K562 (cell line): ENCODE measurements around the gene RIT1. TPM values are rescaled to one million over a fixed set of nuclear protein-coding genes. Genes with fewer than 3 reads are reported as not detected.

ENCODE experiments used
- ARID1B ChIP-seq: fragments of 450-650 bp; IDR thresholded peaks from 2 replicates; pipeline ENCODE4 v1.6.1; 2016; ENCODE audit warnings: antibody characterized with exemption, mild to moderate bottlenecking, inconsistent platforms
- CBFA2T2 ChIP-seq: fragments of 450-650 bp; conservative IDR thresholded peaks from 2 replicates; pipeline ENCODE4 v1.6.1; 2017; ENCODE audit warnings: mild to moderate bottlenecking
- CBFA2T3 ChIP-seq: fragments of 450-650 bp; IDR thresholded peaks from 2 replicates; pipeline ENCODE4 v1.6.1; 2017
- DMBX1 ChIP-seq: fragments of 250-450 bp; sonication (Bioruptor Pico); IDR thresholded peaks from 2 replicates; pipeline ENCODE4 v1.8.0; 2022; ENCODE audit warnings: inconsistent platforms, mild to moderate bottlenecking, moderate library complexity, borderline replicate concordance
- E2F3 ChIP-seq: fragments of 250-450 bp; sonication (Bioruptor Pico); IDR thresholded peaks from 2 replicates; pipeline ENCODE4 v1.4.0; 2020; ENCODE audit warnings: mild to moderate bottlenecking
- FOXP1 ChIP-seq: sonication (generic); formaldehyde crosslinking; IDR thresholded peaks from 2 replicates; pipeline ENCODE4 v1.8.0; 2022; ENCODE audit warnings: mild to moderate bottlenecking, missing genetic modification reagents
- HDAC2 ChIP-seq: fragments of 450-650 bp; IDR thresholded peaks from 2 replicates; pipeline ENCODE4 v1.6.1; 2016; ENCODE audit warnings: mild to moderate bottlenecking
- HDAC3 ChIP-seq: fragments of 450-650 bp; IDR thresholded peaks from 2 replicates; pipeline ENCODE4 v1.6.1; 2018; ENCODE audit warnings: borderline replicate concordance, mild to moderate bottlenecking, moderate library complexity; ENCODE audit not compliant: partially characterized antibody
- ID3 ChIP-seq, 2 experiments: fragments of 250-450 bp in 1 of 2; fragments of 450-650 bp in 1 of 2; sonication (Bioruptor Pico) in 1 of 2; IDR thresholded peaks; 2 replicates each; pipeline versions ENCODE4 v1.6.1 to v1.8.0; 2016 to 2021; ENCODE audit warnings: mild to moderate bottlenecking in 2 of 2, moderate library complexity in 2 of 2, missing compliant biosample characterization in 1 of 2, missing genetic modification characterization in 1 of 2
- JUND ChIP-seq, 2 experiments: IDR thresholded peaks; 2 replicates in 1 of 2; 3 replicates in 1 of 2; pipeline ENCODE4 v1.6.1; 2011; ENCODE audit warnings: borderline replicate concordance in 2 of 2, low read depth in 2 of 2, low read length in 2 of 2, improper control_type of control experiment in 1 of 2, missing biosample characterization in 1 of 2, missing genetic modification characterization in 1 of 2, missing genetic modification reagents in 1 of 2
- KLF16 ChIP-seq: IDR thresholded peaks from 2 replicates; pipeline ENCODE4 v1.6.1; 2016; ENCODE audit warnings: antibody characterized with exemption
- LEF1 ChIP-seq: fragments of 450-650 bp; IDR thresholded peaks from 2 replicates; pipeline ENCODE4 v1.6.1; 2016; ENCODE audit warnings: mild to moderate bottlenecking
- PHB2 ChIP-seq: fragments of 450-650 bp; IDR thresholded peaks from 2 replicates; pipeline ENCODE4 v1.6.1; 2017; ENCODE audit warnings: low read depth
- PHF21A ChIP-seq: fragments of 450-650 bp; IDR thresholded peaks from 2 replicates; pipeline ENCODE4 v1.6.1; 2017; ENCODE audit warnings: low read depth, borderline replicate concordance
- RBFOX2 ChIP-seq: fragments of 200-400 bp; formaldehyde crosslinking; IDR thresholded peaks from 2 replicates; pipeline ENCODE4 v1.6.1; 2017; ENCODE audit warnings: low read depth, mild to moderate bottlenecking, low read length, moderate library complexity
- RUNX1 ChIP-seq: sonication (generic); IDR thresholded peaks from 2 replicates; pipeline ENCODE4 v1.6.1; 2016; ENCODE audit warnings: antibody characterized with exemption, low read depth
- SOX6 ChIP-seq: fragments of 450-650 bp; IDR thresholded peaks from 2 replicates; pipeline ENCODE4 v1.6.1; 2014; ENCODE audit warnings: mild to moderate bottlenecking
- STAT5A ChIP-seq: IDR thresholded peaks from 2 replicates; pipeline ENCODE4 v1.6.1; 2012; ENCODE audit warnings: low read length, inconsistent platforms, borderline replicate concordance
- TAL1 ChIP-seq: fragments of 450-650 bp; IDR thresholded peaks from 2 replicates; pipeline ENCODE4 v1.6.1; 2016; ENCODE audit warnings: mild to moderate bottlenecking
- TBL1XR1 ChIP-seq, 2 experiments: IDR thresholded peaks; 2 replicates each; pipeline ENCODE4 v1.6.1; 2012; ENCODE audit warnings: improper control_type of control experiment in 2 of 2, low read length in 2 of 2, mild to moderate bottlenecking in 1 of 2
- TCF3 ChIP-seq: sonication (generic); formaldehyde crosslinking; IDR thresholded peaks from 2 replicates; pipeline ENCODE4 v1.4.0; 2020; ENCODE audit warnings: mild to moderate bottlenecking, missing genetic modification reagents
- TEAD4 ChIP-seq, 2 experiments: sonication (generic) in 1 of 2; formaldehyde crosslinking in 1 of 2; IDR thresholded peaks; 2 replicates each; pipeline versions ENCODE4 v1.6.1 to v1.8.0; 2012 to 2022; ENCODE audit warnings: borderline replicate concordance in 1 of 2, inconsistent platforms in 1 of 2, low read length in 1 of 2, mild to moderate bottlenecking in 1 of 2, missing genetic modification reagents in 1 of 2
- TOE1 ChIP-seq, 2 experiments: fragments of 450-650 bp in 1 of 2; sonication (generic) in 1 of 2; formaldehyde crosslinking in 1 of 2; IDR thresholded peaks; 2 replicates each; pipeline versions ENCODE4 v1.7.1 to v1.8.0; 2016 to 2022; ENCODE audit warnings: borderline replicate concordance in 2 of 2, mild to moderate bottlenecking in 2 of 2, antibody characterized with exemption in 1 of 2, inconsistent platforms in 1 of 2, low read depth in 1 of 2, missing genetic modification reagents in 1 of 2, moderate library complexity in 1 of 2
- ZNF24 ChIP-seq: fragments of 450-650 bp; IDR thresholded peaks from 2 replicates; pipeline ENCODE4 v1.6.1; 2016
- ZNF277 ChIP-seq: fragments of 250-450 bp; sonication (Bioruptor Pico); IDR thresholded peaks from 2 replicates; pipeline ENCODE4 v1.8.0; 2022; ENCODE audit warnings: inconsistent platforms, mild to moderate bottlenecking, moderate library complexity, borderline replicate concordance
- ZNF766 ChIP-seq: fragments of 200-800 bp; sonication (Bioruptor generic); conservative IDR thresholded peaks from 2 replicates; pipeline ENCODE4 v1.6.1; 2016; ENCODE audit warnings: missing genetic modification characterization, missing compliant biosample characterization
- ZNF785 ChIP-seq: fragments of 250-450 bp; sonication (Bioruptor Pico); IDR thresholded peaks from 2 replicates; pipeline ENCODE4 v1.4.0; 2020; ENCODE audit warnings: mild to moderate bottlenecking
- polyA plus RNA-seq, 8 experiments: library from polyadenylated mRNA; depleted of rRNA in 4 of 8; stranded (reverse) in 5 of 8; unstranded in 3 of 8; fragments of >200 nt; fragmentation: Nextera tagmentation in 2 of 8; fragmentation: Illumina TruSeq in 1 of 8; extraction: Ambion mirVana in 2 of 8; extraction: Trizol in 1 of 8; gene quantifications; 2 replicates each; pipeline versions ENCODE4 v1.2.1 to v1.2.3, GENCODE V29; 2011 to 2014; ENCODE audit warnings: inconsistent platforms in 1 of 8, missing spikeins in 1 of 8
- total RNA-seq, 7 experiments: library from RNA; depleted of rRNA in 6 of 7; stranded (reverse); fragments of >200 nt in 6 of 7; fragmentation: Illumina TruSeq in 2 of 7; extraction: Trizol in 2 of 7; gene quantifications; 2 replicates each; pipeline versions ENCODE4 v1.2.1 to v1.2.3, GENCODE V29; 2011 to 2021; ENCODE audit warnings: low replicate concordance in 1 of 7
- TF ChIP-seq, protein P1 (sequence below): sonication (generic); formaldehyde crosslinking; IDR thresholded peaks from 2 replicates; pipeline ENCODE4 v1.8.0; 2022; ENCODE audit warnings: mild to moderate bottlenecking, missing genetic modification reagents

RIT1 gene
- total and polyA plus RNA-seq, 9 of the 15 experiments (the other 6 are each of a cell fraction or from before 2014, with no cell fraction given): 13.5 to 57.6 (median 22.9) TPM

DNA sequence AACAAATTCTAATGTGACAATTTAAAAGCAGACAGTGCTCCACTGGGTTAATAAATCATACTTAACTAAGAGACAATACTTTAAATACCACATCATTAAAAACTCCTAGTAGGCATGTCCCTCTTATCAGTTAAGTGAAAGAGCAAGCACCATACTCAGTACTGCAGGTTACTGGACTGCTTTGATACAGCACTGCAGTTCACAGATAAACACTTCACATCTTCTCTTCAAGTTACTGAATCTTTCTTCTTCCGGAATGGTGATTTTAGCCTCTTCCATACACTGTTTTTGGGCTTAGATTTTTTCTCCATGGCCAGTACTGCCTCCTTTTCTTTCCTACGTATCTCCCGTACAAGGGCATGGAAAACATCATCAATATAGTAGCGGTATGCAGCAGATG lies 11.0 kb downstream of the RIT1 start (continued):
- TF ChIP-seq ARID1B (peak; percentile 91), E2F3 (CRISPR knock-in tag) (no peak), TCF3 (CRISPR knock-in tag) (peak; percentile 93), TOE1 (IDR thresholded peaks at IDR 0.05; ENCODE audit: borderline replicate concordance) (no peak), TOE1 (CRISPR knock-in tag; IDR thresholded peaks at IDR 0.05; ENCODE audit: borderline replicate concordance, low read depth) (no peak), HDAC2 (peak; percentile 88), TEAD4 (IDR thresholded peaks at IDR 0.05; ENCODE audit: low read length) (peak; percentile 93), TEAD4 (CRISPR knock-in tag; IDR thresholded peaks at IDR 0.05; ENCODE audit: borderline replicate concordance) (no peak), RBFOX2 (0 out of 2 replicates have a peak, but pooled peaks have one; percentile 24), RUNX1 (no peak), TAL1 (peak; percentile 92), PHB2 (0 out of 2 replicates have a peak, but pooled peaks have one; percentile 26), DMBX1 (CRISPR knock-in tag) (0 out of 2 replicates have a peak, but pooled peaks have one; percentile 23), ZNF785 (no peak), FOXP1 (CRISPR knock-in tag) (no peak), ZNF277 (CRISPR knock-in tag) (no peak), JUND (IDR thresholded peaks at IDR 0.05; ENCODE audit: borderline replicate concordance, low read depth, low read length) (0 out of 2 replicates have a peak, but pooled peaks have one; percentile 10), JUND (tag; IDR thresholded peaks at IDR 0.05; ENCODE audit: borderline replicate concordance, low read depth, low read length) (peak; percentile 24; the same call in 1 of the 3 replicates), ID3 (CRISPR knock-in tag; IDR thresholded peaks at IDR 0.05) (no peak), ID3 (tag; IDR thresholded peaks at IDR 0.05) (peak; percentile 97), CBFA2T2 (peak; percentile 89), HDAC3 (no peak), ZNF24 (0 out of 2 replicates have a peak, but pooled peaks have one; percentile 54), TBL1XR1 (IDR thresholded peaks at IDR 0.05; ENCODE audit: low read length in 2 of 2) (0 out of 4 replicates have a peak, but pooled peaks of 1 of the 2 experiments have one; percentile 12), SOX6 (peak; percentile 66), ZNF766 (CRISPR knock-in tag) (0 out of 2 replicates have a peak, but pooled peaks have one; percentile 39), PHF21A (no peak), CBFA2T3 (peak; percentile 95), LEF1 (peak; percentile 50; the same call in 1 of the 2 replicates), KLF16 (peak; percentile 70), STAT5A (peak; percentile 79)
- TF ChIP-seq, protein P1, sequence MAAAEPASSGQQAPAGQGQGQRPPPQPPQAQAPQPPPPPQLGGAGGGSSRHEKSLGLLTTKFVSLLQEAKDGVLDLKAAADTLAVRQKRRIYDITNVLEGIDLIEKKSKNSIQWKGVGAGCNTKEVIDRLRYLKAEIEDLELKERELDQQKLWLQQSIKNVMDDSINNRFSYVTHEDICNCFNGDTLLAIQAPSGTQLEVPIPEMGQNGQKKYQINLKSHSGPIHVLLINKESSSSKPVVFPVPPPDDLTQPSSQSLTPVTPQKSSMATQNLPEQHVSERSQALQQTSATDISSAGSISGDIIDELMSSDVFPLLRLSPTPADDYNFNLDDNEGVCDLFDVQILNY (CRISPR knock-in tag): no peak
